Activated naive CD4-positive, alpha-beta T cell (primary cell): Measurements from ENCODE around the gene APLN.

Experiments
- DNase-seq, 4 experiments: peaks; one replicate each; lab custom pipeline; 2025; lab: John Stamatoyannopoulos, UW

Gene APLN, protein sequence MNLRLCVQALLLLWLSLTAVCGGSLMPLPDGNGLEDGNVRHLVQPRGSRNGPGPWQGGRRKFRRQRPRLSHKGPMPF

DNA sequence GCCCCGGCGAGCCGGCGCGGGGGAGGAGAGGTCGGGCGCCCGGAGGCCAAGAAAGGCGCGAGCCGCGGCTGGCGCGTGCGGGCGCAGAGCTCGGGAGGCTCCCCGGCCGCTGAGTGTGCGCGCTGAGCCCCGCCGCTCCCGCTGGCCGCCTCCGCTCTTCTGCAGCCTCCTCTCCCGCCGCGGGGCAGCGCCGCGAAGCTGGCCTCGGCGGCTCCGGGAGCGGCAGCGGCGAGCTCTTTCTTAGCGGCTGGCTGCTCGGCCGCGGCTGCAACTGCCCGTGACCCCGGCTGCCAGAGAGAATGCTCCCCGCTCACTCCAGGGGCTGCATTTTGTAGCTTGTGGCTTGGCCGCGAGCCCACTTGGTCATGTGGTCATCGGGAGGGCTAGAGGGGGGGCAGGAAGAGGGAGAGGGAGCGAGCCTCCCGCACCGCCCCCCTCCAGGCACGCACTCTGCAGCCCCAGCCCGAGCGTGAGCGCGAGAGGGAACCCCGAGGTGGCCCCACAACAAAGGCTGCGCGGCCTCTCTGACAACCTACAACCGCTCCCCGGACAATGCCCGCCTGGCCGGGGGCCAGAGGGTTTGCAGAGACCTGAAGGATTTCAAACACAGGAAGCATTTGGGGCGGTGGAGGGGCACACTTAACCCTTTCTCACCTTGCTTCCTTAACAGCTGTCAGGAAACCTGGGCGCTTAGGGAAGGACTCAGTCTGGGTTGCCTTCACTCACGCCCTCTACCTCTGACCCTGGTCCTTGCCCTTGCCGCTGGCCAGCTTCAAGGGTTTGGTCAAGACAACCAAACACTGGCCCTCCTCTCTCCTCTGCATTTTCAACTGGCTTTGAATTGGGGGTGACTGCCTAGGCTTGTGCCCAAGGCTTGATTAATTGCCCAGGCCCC is at the start of gene APLN:
Gene APLN (minus strand): TSS at position 305 of the 895 bp plus-strand sequence. CDS start 326 bp downstream, outside the sequence.
- DNase-seq: peak in 1 of 4 experiments; percentile 5

DNA sequence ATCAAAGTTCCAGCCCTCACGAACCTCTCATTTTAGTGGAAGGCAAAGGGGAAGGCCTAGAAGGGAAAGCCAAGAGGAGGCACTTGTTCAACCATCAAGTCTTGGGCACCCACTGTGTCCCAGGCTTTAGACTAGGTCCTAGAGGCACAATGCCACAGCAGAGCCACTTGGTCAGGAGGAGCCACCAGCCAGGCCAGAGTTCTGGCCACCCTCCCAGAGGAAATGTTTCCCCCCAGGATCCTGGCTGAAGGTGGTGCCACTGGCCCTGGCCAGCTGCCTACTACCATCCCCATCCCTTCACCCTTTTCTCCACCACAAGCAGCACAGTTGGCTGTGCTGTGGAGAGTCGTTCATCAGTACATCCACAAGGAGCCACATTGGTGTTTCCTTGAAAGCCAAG is 49.7 kb upstream of the APLN start:
- DNase-seq: no peak

DNA sequence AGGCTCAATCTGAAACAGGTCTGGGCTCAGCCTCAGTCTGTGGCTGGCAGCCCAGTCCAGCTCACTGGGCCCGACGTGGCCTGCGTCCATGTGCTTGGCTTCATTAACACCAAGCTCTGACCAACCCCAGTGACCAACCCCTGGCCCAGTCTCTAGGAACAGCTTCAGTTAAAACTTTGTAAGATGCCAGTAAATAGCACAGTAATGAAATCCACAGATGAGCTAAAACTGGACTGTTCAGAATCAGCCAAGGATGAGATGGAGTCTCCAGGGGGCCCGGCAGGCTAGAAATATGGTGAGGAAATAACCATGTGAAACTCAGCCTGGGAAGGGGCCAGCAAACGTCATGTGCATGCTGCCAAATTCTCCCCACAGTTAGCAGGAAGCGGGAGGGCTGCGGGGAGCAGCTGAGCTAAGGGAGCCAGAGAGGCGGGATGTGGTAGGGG is 46.9 kb upstream of the APLN start:
- DNase-seq: no peak

DNA sequence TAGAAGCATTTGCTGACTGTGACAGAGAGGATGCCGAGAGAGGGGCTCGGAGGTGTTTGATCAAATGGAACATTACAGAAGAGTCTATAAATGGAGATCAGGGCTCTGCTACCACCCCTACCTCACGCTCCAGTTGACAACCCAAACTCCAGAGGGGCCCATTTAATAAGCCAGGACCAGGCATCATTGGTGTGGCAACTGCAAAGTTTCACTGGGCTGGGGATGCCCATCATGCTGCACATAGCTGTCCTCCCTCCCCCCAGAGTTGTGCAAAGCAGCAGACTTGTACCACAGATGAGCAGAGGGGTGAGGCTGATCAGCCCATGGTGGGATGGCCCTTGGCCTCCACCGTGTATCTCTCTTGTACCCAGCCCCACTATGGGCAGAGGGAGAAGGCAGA is 45.8 kb upstream of the APLN start:
- no peak for DNase-seq

DNA sequence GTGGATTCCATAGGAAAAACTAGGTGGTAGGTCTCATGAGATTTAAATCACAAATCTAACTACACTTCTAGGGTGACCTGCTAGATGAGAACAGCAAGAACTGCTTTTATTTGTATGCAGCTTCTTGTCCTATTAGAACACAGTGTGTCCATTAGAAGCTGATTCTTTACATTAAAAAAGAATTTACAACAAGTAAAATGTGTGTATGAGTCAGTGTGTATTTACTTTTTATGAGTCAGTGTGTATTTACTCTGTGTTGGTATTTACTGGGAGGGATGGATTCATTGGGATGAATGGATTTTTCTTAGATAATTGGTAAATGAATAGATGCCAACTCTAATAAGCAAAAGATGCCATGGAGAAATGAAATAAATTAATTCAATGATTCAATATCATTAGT is 43.4 kb upstream of the APLN start:
- DNase-seq: no peak

DNA sequence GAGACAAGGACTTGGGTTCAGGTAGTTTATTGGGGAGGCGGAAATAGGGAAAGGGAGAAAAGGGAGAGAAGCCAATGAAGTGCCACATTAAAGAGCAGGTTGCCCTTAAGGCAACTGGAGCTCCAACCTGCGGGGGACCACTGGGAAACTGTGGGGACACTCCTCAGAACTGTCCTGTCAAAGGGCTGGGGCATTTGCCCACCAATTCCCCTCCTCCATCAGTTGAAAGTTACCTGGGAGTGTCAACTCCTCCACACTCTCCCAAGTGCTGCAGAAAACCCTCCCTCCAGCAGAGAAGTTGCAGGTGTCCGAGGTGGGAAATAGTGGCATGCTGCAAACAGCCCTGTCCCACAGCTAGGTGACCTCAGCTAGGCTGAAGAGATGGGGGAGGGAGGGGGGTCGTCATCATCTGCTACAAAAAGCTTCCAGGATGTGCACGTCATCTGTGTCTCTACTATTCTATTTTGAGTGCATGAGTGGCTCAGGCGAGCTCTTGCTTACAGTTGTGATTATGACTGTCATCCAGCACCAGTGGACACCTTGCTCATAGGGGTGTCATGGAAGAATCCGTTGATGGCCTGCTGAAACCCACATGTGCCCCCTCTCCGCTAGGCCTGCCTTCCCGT is 42.6 kb upstream of the APLN start:
- no peak for DNase-seq

DNA sequence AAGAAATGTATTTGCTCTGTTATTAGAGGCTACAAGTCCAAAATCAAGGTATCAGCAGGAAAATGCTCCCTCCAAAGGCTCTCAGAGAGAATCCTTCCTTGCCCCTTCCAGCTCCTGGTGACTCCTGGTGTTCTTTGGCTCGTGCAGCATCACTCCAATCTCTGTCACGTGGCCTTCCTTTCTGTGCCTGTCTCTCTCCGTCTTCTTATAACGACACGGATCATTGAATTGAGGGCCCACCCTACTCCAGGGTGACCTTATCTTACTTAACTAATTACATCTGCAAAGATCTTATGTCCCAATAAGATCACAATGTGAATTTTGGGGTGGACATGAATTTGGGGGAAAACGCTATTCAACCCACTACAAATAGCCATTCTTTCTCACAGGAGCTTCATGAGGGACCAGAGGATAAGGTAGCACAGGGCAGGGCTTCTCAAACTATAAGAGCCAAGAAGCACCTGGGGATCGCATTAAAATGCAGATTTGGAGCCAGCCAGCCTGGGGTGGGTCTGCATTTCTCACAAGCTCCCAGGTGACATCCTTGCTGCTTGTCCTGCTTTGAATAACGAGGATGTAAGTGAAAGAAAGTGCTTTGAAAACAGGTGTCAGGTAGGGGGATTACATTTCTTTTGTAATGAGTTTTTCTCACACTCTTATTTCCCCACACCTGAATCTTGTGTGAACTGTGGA is 41.9 kb upstream of the APLN start:
- no peak for DNase-seq

DNA sequence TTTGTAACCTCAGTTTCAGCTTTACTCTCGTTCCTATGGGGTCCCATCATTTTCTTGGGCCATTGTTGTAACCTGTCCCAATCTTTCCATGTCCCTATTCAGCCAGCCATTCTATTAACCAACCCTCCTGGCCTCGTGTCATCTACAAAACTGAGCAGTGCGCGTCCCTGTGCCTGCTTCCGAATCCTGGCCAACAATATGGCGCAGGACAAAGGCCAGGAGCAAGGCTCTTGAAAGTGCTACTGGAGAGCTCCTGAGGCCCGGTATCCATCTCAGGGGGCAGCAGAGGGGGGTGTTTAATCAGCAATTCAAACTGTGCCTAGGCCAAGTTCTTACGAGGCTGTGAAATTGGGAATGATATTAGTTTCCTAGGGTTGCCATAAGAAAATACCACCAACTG is 41.2 kb upstream of the APLN start:
- DNase-seq: no peak

DNA sequence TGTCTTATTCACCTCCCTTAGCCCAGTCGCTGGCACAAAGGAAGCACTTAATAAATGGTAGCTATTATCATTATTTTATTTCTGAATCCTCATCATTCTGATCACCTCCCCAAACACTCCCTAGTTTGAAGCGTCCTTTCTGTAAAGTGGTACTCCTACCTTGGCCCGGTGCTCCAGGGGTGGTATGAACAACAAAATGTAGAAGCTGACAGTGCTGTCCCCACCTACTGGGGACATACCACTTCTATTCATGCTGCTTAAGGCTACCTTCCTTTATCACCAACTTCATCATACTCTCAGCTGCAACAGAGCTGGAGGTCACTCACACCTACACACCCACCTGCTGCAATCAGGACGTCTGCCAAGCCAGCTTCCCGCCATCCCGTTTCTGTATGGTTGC is 40.8 kb upstream of the APLN start:
- DNase-seq: no peak

DNA sequence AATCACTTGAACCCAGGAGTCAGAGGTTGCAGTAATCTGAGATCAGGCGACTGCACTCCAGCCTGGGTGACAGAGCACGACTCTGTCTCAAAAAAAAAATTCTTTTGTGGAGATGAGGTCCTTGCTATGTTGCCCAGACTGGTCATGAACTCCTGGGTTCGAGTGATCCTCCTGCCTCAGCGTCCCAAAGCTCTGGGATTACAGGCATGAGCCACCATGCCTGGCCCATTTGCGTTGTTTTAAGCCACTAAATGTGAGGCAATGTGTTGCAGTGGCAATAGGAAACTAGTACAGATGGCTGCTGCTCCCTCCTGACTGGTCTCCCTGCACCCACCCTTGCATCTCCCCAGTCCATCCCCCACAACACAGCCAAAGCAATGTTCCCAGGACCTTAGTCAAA is 40.0 kb upstream of the APLN start:
- DNase-seq: no peak

DNA sequence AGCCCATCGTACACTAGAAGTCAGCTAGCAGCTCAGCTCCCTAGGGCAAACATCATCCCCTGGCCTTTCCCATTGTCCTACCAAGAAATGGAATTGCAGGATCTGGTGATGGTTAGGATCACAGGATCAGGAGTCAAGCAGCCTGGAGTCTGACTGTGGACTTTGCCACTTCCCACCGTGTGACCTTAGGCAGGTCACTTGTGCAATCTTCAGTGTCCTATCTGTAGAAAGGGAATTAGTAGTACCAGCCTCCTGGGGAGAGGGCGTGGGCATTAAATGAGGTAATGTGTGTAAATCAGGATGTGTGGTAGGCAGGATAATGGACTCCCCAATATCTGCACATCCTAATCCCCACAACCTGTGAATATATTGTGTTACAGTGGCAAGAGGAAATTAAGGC is 38.6 kb upstream of the APLN start:
- no peak for DNase-seq

DNA sequence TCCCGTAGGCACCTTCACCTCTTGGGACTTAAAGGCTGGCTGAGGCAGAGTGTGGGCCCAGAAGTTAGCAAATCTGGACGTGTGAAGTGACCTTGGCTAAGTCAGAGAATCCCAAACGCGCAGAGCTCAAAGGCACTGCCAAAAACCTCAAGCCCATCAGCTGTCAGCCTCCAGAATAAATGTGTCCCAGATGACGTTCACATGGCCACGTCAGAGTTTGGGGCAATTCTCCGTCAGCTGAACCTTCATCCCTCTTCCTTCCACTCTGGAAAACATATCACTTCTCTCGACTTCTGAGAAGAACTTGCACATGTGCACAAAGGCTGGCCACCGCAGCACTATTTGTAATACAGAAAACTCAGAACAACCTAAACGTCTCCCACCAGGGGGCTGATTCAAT is 35.7 kb upstream of the APLN start:
- no peak for DNase-seq

DNA sequence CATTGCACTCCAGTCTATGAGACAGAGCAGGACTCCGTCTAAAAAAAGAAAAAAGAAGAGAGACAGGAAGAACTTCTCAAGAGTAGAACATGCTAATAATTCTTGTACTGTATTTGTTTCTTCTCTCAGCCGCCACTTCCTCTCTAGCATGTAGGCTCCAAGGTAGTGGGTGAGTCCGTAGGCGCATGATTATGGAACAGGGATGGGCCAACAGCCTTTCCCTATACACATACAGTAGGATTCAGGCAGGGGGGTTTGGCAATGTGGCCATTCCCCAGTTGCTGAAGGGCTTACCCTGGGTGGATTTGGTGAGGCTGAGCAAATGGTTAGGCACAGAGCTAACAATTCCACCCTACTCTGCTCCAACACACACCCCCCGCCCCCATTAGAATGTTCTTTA is 35.0 kb upstream of the APLN start:
- DNase-seq: no peak

DNA sequence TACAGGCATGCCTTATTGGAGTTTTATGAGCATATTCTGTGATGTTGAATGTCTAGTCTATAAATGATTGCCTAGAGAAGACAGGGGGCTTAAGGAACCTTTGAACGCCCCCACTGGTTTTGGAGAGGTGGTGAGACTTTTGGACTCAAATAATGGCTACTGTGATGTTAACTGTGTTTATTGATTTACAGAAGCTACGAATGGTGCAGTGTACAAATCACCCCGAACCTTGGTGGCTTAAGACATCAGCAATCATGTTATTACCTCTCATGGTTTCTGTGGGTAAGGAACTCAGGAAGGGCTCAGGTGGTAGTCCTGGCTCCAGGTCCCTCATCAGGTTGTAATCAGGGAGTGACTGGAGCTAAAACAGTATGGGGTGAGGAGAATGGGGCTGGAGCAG is 33.3 kb upstream of the APLN start:
- DNase-seq: no peak

DNA sequence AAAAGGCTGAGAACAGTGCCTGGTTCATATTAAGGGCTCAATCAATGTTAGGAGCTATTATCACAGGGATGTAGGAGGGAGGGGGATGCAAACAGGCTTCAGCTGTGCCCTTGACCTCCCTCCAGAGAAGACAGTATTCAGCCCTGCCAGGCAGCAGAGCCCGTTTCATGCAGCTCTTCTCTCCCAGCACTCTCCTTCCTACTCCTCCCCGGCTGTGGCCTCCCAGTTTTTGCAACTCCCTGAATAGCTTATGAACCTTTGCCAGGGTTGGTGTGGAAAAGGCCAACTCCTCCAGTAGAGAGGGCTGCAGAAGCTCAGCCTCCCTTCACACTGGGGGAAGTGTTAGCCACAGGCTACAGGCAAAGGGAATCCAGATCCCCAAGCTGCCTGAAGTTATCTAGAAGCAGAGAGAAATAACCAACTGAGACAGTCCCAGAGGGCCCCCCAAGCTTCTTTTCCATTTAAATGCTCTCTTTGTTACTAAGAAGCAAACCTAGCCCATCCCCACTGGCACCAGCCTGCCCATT is 31.7 kb upstream of the APLN start:
- no peak for DNase-seq

DNA sequence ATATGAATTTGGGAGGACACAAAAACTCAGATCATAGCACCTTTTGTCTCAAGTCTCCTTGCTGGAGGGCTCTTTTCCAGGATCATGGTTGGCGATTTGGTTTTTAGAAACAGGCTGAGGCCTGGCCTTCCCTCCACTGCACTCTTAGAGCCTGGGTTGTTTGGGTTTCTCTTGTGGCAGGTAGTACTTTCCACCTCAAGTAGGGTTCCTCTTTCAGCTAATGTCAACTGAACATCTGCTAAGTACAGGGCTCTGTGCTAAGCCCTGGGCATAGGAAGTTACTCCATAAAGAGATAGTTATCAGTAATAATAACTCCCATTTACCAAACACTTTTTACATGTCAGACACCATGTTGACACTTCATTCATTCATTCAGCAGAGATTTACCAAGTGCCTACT is 28.2 kb upstream of the APLN start:
- DNase-seq: no peak

DNA sequence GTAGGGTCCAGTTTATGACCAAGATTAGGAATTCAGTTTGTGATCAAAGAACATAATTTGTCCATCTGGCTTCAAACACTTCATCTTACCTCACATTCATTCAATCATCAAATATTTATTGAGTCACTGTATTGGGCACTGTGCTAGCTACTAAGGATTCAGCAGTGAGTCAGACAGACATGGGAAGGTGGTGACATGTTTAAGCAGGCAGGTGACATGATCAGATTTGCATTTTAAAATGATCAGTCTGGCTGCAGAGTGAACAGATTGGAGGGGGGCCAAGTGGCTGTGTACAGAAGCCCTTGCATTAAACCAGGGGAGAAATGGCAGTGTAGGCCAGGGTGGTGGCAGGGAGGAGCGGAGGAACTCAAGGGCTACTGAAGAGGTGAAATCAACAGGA is 25.1 kb upstream of the APLN start:
- no peak for DNase-seq

DNA sequence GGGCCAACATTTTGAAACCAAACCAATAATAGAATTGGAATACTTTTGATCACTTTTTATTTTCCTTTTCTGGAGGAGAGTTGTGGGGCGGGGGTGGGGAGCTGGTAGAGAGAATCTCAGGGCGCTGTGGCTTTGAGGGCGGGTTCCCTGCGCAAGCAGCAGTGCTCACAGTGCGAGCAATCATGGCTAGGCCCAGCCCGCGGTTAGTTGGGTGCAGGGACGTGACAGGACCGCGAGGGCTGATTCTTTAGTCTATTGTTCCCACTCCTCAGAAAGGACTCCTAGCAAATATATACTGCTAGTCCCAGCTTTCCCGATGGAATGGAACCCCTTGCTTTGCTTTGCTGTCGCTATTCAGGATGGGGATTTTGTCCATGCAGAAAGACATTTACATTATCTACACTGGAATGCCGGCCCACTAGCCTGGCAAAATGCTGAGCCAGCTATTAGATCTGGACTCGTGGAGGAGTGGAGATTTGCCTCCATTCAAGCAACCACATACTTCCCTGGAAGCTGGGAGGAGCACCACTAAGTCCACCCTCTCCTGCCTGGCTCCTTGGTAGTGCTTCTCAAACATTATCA is 23.9 kb upstream of the APLN start:
- DNase-seq: peak in 1 of 4 experiments; percentile 27

DNA sequence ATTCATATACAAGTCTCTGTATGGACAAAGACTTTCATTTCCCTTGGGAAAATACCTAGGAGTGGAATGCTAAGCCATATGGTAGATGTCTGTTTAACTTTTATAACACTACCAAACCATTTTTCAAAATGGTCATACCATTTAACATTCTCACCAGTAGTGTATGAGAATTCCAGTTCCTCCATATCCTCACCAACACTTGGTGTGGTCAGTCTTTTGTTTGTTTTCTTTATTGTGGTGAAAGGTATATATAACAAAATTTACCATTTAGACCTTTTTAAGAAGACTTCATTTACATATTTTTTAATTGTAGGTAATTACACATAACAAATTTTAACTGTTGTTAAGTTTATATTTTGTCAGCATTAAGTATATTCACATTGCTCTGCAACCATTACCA is 12.7 kb upstream of the APLN start:
- no peak for DNase-seq

DNA sequence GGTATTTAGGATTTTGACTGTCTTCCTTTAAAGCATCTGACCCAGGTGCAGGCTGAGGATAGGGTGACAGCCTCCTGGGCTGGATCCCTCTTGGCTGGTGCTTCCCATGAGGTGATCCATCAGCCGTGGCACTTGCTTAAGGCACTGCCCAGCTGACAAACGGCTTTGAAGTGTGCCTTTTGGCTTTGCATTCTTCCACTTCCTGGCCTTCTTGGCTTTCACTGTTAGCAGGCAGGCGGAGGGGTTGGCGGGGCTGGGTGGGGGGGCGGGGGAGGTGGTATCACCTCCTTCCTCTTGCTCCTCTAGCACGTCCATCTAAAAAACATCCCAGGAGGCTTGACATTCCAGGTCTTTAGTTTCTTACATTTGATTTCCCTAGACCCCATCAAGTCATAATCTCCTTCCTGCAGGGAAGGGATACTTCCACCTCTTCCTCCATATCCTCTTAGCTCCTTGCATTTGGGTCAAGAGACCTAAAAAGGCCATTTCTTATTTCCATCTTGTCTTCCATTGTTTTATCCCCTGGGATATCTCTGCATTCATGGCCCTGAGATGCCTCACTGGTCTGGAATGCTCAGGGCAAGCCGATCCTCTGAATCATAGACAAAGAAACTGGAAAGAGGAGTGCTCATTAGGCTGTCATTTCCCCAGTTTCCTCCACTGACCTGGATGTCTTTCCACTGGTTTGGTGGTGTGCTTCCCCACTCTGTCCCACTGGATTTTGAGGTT is 11.3 kb upstream of the APLN start:
- DNase-seq: no peak

DNA sequence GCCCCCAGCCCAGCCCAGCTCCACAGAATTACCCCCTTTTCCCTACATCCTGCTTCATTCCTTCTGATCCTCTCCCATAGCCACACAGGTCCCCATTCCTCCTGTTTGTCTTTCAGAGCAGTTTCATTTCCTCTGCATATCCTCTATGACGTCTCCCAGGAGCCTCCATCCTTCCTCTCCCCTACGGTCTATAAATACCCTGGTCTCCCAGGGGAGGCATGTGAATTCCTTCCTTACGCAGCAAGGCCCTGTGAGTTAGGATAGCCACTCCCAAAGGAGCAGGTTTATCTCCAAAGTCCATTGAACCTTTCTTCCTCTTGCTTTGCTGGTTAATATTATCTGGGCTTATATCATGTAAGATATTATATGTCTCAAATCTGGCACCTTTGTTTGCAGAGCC is 8.4 kb upstream of the APLN start:
- no peak for DNase-seq
